GM12878 (cell line): ENCODE data around the gene EIF4E2. TPM values are rescaled to one million over a fixed set of nuclear protein-coding genes. Genes with fewer than 3 reads are reported as not detected.

Source experiments
- ATAC-seq: fragments of 200-7000 bp; cut with Tn5 transposase; 3 replicates; pipeline ENCODE4 v1.9.1; 2020; ENCODE audit warnings: mild to moderate bottlenecking, moderate library complexity
- BruUV-seq: library from RNA; stranded (reverse); fragments of 400-500 nt; replicated peaks from 2 replicates; lab custom pipeline; 2021; lab: Mats Ljungman, UMichigan
- CTCF ChIA-PET: fragments of 300-600 bp; sonication (Branson Sonifier 250); formaldehyde crosslinking; extraction: SDS; loops from one replicate; lab custom pipeline; 2021; ENCODE audit warnings: inconsistent platforms; lab: Yijun Ruan, JAX
- POLR2A ChIA-PET: fragments of 350-600 bp; formaldehyde crosslinking; extraction: SDS; loops from one replicate; lab custom pipeline; 2021; ENCODE audit warnings: inconsistent platforms; lab: Charles Lee
- RAD21 ChIA-PET: fragments of 300-600 bp; sonication (Branson Sonifier 250); formaldehyde crosslinking; loops from one replicate; lab custom pipeline; 2023; ENCODE audit warnings: antibody characterized with exemption; ENCODE audit not compliant: unreplicated experiment; lab: Charles Lee
- SMC1A ChIA-PET: fragments of 300-600 bp; sonication (Branson Sonifier 250); formaldehyde crosslinking; loops from one replicate; lab custom pipeline; 2023; ENCODE audit not compliant: unreplicated experiment, uncharacterized antibody; lab: Charles Lee
- DNase-seq: peaks from one replicate; pipeline ENCODE4 v3.0.0-alpha.2; 2011; ENCODE audit warnings: low read depth, low spot score
- FAIRE-seq: peaks from 3 replicates; lab custom pipeline; 2011; peaks lifted over from hg19 to GRCh38; lab: Jason Lieb, UNC
- H2AFZ ChIP-seq: 2 replicates; pipeline ENCODE4 v1.6.0; 2011; ENCODE audit warnings: low read depth, low read length, control low read depth; ENCODE audit not compliant: control insufficient read depth
- H3K27ac ChIP-seq: 2 replicates; pipeline ENCODE4 v1.5.1; 2011; ENCODE audit warnings: control low read depth; ENCODE audit not compliant: control insufficient read depth, insufficient read depth
- H3K27me3 ChIP-seq, 2 experiments: replicated peaks in 1 of 2; 2 replicates each; pipeline versions ENCODE4 v1.6.0 to v1.6.1; 2011; ENCODE audit warnings: low read length in 1 of 2; ENCODE audit not compliant: control insufficient read depth in 2 of 2, insufficient read depth in 2 of 2
- H3K36me3 ChIP-seq, 2 experiments: 2 replicates each; pipeline ENCODE4 v1.5.1; 2011; ENCODE audit warnings: low read length in 1 of 2; ENCODE audit not compliant: control insufficient read depth in 2 of 2, insufficient read depth in 2 of 2
- H3K4me1 ChIP-seq: 2 replicates; pipeline ENCODE4 v1.6.1; 2011; ENCODE audit warnings: mild to moderate bottlenecking, low read length, moderate library complexity, mixed read lengths; ENCODE audit not compliant: control insufficient read depth, insufficient read depth
- H3K4me2 ChIP-seq: 2 replicates; pipeline ENCODE4 v1.6.0; 2011; ENCODE audit warnings: control low read depth; ENCODE audit not compliant: control insufficient read depth, insufficient read depth
- H3K4me3 ChIP-seq: fragments of 200-600 bp; sonication (generic); 2 replicates; pipeline ENCODE4 v1.5.1; 2016
- H3K79me2 ChIP-seq: 2 replicates; pipeline ENCODE4 v1.6.0; 2011; ENCODE audit warnings: low read length; ENCODE audit not compliant: control insufficient read depth, insufficient read depth
- H3K9ac ChIP-seq: 2 replicates; pipeline ENCODE4 v1.8.0; 2011; ENCODE audit warnings: low read length, control low read depth, mixed read lengths; ENCODE audit not compliant: control insufficient read depth, insufficient read depth
- H3K9me3 ChIP-seq: replicated peaks from 3 replicates; pipeline ENCODE4 v1.5.1; 2011; ENCODE audit warnings: mild to moderate bottlenecking, low read length; ENCODE audit not compliant: control insufficient read depth, insufficient read depth
- H4K20me1 ChIP-seq: 2 replicates; pipeline ENCODE4 v1.6.0; 2011; ENCODE audit not compliant: control insufficient read depth, insufficient read depth
- BCL11A ChIP-seq: IDR thresholded peaks from 2 replicates; pipeline ENCODE4 v1.6.1; 2011; ENCODE audit warnings: low read depth, low read length
- BHLHE40 ChIP-seq, 2 experiments: fragments of 450-650 bp in 1 of 2; IDR thresholded peaks; 2 replicates each; pipeline ENCODE4 v1.6.1; 2011 to 2017; ENCODE audit warnings: low read depth in 2 of 2, borderline replicate concordance in 1 of 2, improper control_type of control experiment in 1 of 2, low read length in 1 of 2, mild to moderate bottlenecking in 1 of 2
- EED ChIP-seq: sonication (generic); IDR thresholded peaks from 2 replicates; pipeline ENCODE4 v1.6.1; 2016; ENCODE audit warnings: antibody characterized with exemption, low read depth
- HCFC1 ChIP-seq: fragments of 150-350 bp; IDR thresholded peaks from 2 replicates; pipeline ENCODE4 v1.6.1; 2014; ENCODE audit warnings: low read length
- IKZF2 ChIP-seq, 2 experiments: fragments of 450-650 bp; IDR thresholded peaks; 2 replicates each; pipeline ENCODE4 v1.6.1; 2017; ENCODE audit warnings: mild to moderate bottlenecking in 2 of 2, moderate library complexity in 2 of 2
- PAX8 ChIP-seq: fragments of 450-650 bp; IDR thresholded peaks from 2 replicates; pipeline ENCODE4 v1.6.1; 2017; ENCODE audit warnings: mild to moderate bottlenecking, moderate library complexity
- RCOR1 ChIP-seq: conservative IDR thresholded peaks from 2 replicates; pipeline ENCODE4 v1.6.1; 2012; ENCODE audit warnings: low read depth, low read length, improper control_type of control experiment
- RELA ChIP-seq: fragments of 450-650 bp; IDR thresholded peaks from 2 replicates; pipeline ENCODE4 v1.8.0; 2014; ENCODE audit warnings: borderline replicate concordance; ENCODE audit not compliant: partially characterized antibody
- SMAD1 ChIP-seq: fragments of 450-650 bp; IDR thresholded peaks from 2 replicates; pipeline ENCODE4 v1.6.1; 2018; ENCODE audit warnings: mild to moderate bottlenecking, low read depth; ENCODE audit not compliant: partially characterized antibody
- SMAD5 ChIP-seq: IDR thresholded peaks from 2 replicates; pipeline ENCODE4 v1.6.1; 2016; ENCODE audit warnings: antibody characterized with exemption, low read depth
- SUZ12 ChIP-seq: fragments of 200-600 bp; sonication (generic); IDR thresholded peaks from one replicate; pipeline ENCODE4 v1.6.1; 2018; ENCODE audit warnings: antibody characterized with exemption, mild to moderate bottlenecking; ENCODE audit not compliant: unreplicated experiment
- WRNIP1 ChIP-seq: IDR thresholded peaks from 2 replicates; pipeline ENCODE4 v1.6.1; 2011; ENCODE audit warnings: low read depth, low read length, improper control_type of control experiment, borderline replicate concordance
- WGBS: methylation state at CpG from one replicate; pipeline ENCODE4 v1.1.6; 2016; ENCODE audit warnings: low lambda C conversion rate; ENCODE audit not compliant: insufficient replicate concordance, insufficient coverage; ENCODE audit errors: missing lambda C conversion rate; 5-methylcytosine and 5-hydroxymethylcytosine counted together
- in situ Hi-C: fragments of 300-500 bp; cut with MboI; formaldehyde crosslinking; loops from 9 replicates; pipeline ENCODE4 v1.14.3; 2018; ENCODE audit warnings: mixed read lengths
- intact Hi-C: fragments of 100-400 bp; cut with micrococcal nuclease; formaldehyde crosslinking; loops from one replicate; pipeline ENCODE4 v1.14.2; 2022; ENCODE audit not compliant: unreplicated experiment
- polyA plus RNA-seq, 11 experiments: library from polyadenylated mRNA; depleted of rRNA in 4 of 11; unstranded in 6 of 11; stranded (reverse) in 5 of 11; fragments of >200 nt; fragmentation: Nextera tagmentation in 4 of 11; fragmentation: Illumina TruSeq in 1 of 11; extraction: Ambion mirVana in 4 of 11; extraction: Trizol in 1 of 11; gene quantifications; 1 replicate in 1 of 11; 2 replicates in 10 of 11; pipeline versions ENCODE4 v1.2.1 to v1.2.3, GENCODE V29; 2011 to 2016; ENCODE audit warnings: inconsistent platforms in 2 of 11, missing spikeins in 2 of 11, low read depth in 1 of 11
- total RNA-seq, 4 experiments: library from RNA; depleted of rRNA in 3 of 4; stranded (reverse); fragments of >200 nt in 3 of 4; fragmentation: Illumina TruSeq in 1 of 4; extraction: Trizol in 1 of 4; gene quantifications; 2 replicates each; pipeline versions ENCODE4 v1.2.1 to v1.2.3, GENCODE V29; 2013 to 2021
- TF ChIP-seq, protein P1 (sequence below): IDR thresholded peaks from 2 replicates; pipeline ENCODE4 v1.6.1; 2012; ENCODE audit warnings: low read length, inconsistent platforms
- TF ChIP-seq, protein P2 (sequence below): IDR thresholded peaks from 2 replicates; pipeline ENCODE4 v1.6.1; 2012; ENCODE audit warnings: low read depth, low read length, improper control_type of control experiment
- TF ChIP-seq, protein P3 (sequence below): fragments of 450-650 bp; IDR thresholded peaks from 2 replicates; pipeline ENCODE4 v1.6.1; 2014; ENCODE audit warnings: mild to moderate bottlenecking
- TF ChIP-seq, protein P4 (sequence below): IDR thresholded peaks from 2 replicates; pipeline ENCODE4 v1.6.1; 2012; ENCODE audit warnings: mild to moderate bottlenecking, low read depth, low read length
- TF ChIP-seq, protein P5 (sequence below): IDR thresholded peaks from 2 replicates; pipeline ENCODE4 v1.6.1; 2012; ENCODE audit warnings: low read depth, low read length, improper control_type of control experiment

Gene EIF4E2
- total and polyA plus RNA-seq, 10 of the 15 experiments (the other 5 are each of a cell fraction or from before 2014, with no cell fraction given) = 56.1 to 158 (median 110) TPM

DNA sequence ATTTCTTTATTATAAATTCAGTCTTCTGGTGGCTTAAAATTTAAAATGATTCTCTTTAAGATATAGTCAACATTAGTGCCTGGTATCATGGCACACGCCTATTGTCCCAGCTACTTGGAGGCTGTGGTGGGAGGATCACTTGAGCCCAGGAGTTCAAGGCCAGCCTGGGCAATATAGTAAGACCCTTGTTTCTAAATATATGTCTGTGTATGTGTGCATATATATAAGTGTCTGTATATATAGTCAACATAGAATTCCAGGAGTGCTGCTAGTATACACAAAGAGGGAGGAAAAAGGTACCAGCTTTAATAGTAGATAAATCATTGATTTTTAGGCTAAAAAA lies 24.9 kb downstream of the EIF4E2 start (continued):
- TF ChIP-seq, protein P1, sequence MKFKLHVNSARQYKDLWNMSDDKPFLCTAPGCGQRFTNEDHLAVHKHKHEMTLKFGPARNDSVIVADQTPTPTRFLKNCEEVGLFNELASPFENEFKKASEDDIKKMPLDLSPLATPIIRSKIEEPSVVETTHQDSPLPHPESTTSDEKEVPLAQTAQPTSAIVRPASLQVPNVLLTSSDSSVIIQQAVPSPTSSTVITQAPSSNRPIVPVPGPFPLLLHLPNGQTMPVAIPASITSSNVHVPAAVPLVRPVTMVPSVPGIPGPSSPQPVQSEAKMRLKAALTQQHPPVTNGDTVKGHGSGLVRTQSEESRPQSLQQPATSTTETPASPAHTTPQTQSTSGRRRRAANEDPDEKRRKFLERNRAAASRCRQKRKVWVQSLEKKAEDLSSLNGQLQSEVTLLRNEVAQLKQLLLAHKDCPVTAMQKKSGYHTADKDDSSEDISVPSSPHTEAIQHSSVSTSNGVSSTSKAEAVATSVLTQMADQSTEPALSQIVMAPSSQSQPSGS = no peak
- no peak for TF ChIP-seq RCOR1
- TF ChIP-seq, all 136 proteins: peak for 0

DNA sequence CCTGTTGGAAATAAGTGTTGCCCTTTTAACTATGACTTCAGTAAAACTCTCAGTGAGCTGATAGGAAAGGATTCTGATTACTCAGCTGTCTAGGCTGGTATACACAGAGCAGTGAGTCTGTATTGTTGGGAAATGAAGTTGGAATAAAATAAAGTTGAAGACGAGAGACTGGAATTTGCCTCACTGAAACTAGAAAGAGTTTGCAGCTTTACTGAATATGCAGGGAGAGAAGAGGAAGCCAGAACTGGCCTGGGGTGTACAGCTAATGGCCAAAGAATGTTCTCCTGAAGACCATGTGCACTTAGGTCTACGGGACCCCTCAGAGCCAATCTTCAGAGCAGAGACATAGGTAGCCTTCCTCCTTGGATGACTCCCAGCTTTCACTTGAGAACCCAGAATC lies 26.5 kb downstream of the EIF4E2 start:
- DNase-seq (no peak), FAIRE-seq (no peak), ATAC-seq (no peak)
- ChIA-PET SMC1A (no interaction called here), RAD21 (no interaction called here), CTCF (no interaction called here), POLR2A (no interaction called here)
- Histone ChIP-seq H4K20me1 (no peaks in the 10 kb centered on the region), H3K4me3 (no peak overlapping the region), H3K4me1 (peaks cover 8% of the 10 kb centered on the region; the same call in 1 of the 2 replicates), H2AFZ (no peak overlapping the region), H3K27me3 (no peaks in the 10 kb centered on the region), H3K27ac (no peak overlapping the region), H3K36me3 (peaks cover 0 to 24% of the 10 kb centered on the region in 2 experiments; a peak in 3 of 4 replicates), H3K9ac (no peak overlapping the region), H3K4me2 (no peak overlapping the region), H3K79me2 (no peaks in the 10 kb centered on the region), H3K9me3 (no peaks in the 10 kb centered on the region)
- BruUV-seq = no TSS peak
- TF ChIP-seq, protein P2, sequence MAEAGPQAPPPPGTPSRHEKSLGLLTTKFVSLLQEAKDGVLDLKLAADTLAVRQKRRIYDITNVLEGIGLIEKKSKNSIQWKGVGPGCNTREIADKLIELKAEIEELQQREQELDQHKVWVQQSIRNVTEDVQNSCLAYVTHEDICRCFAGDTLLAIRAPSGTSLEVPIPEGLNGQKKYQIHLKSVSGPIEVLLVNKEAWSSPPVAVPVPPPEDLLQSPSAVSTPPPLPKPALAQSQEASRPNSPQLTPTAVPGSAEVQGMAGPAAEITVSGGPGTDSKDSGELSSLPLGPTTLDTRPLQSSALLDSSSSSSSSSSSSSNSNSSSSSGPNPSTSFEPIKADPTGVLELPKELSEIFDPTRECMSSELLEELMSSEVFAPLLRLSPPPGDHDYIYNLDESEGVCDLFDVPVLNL = no peak
- TF ChIP-seq PAX8 (no peak), BCL11A (no peak), BHLHE40 (IDR thresholded peaks at IDR 0.05; ENCODE audit: borderline replicate concordance in 1 of 2, low read depth in 2 of 2, low read length in 1 of 2) (no peak), SMAD5 (no peak), SUZ12 (no peak), SMAD1 (no peak), RELA (no peak), HCFC1 (no peak), WRNIP1 (no peak), IKZF2 (IDR thresholded peaks at IDR 0.05) (no peak), EED (no peak)
- TF ChIP-seq, protein P3, sequence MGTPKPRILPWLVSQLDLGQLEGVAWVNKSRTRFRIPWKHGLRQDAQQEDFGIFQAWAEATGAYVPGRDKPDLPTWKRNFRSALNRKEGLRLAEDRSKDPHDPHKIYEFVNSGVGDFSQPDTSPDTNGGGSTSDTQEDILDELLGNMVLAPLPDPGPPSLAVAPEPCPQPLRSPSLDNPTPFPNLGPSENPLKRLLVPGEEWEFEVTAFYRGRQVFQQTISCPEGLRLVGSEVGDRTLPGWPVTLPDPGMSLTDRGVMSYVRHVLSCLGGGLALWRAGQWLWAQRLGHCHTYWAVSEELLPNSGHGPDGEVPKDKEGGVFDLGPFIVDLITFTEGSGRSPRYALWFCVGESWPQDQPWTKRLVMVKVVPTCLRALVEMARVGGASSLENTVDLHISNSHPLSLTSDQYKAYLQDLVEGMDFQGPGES = no peak
- TF ChIP-seq, protein P4, sequence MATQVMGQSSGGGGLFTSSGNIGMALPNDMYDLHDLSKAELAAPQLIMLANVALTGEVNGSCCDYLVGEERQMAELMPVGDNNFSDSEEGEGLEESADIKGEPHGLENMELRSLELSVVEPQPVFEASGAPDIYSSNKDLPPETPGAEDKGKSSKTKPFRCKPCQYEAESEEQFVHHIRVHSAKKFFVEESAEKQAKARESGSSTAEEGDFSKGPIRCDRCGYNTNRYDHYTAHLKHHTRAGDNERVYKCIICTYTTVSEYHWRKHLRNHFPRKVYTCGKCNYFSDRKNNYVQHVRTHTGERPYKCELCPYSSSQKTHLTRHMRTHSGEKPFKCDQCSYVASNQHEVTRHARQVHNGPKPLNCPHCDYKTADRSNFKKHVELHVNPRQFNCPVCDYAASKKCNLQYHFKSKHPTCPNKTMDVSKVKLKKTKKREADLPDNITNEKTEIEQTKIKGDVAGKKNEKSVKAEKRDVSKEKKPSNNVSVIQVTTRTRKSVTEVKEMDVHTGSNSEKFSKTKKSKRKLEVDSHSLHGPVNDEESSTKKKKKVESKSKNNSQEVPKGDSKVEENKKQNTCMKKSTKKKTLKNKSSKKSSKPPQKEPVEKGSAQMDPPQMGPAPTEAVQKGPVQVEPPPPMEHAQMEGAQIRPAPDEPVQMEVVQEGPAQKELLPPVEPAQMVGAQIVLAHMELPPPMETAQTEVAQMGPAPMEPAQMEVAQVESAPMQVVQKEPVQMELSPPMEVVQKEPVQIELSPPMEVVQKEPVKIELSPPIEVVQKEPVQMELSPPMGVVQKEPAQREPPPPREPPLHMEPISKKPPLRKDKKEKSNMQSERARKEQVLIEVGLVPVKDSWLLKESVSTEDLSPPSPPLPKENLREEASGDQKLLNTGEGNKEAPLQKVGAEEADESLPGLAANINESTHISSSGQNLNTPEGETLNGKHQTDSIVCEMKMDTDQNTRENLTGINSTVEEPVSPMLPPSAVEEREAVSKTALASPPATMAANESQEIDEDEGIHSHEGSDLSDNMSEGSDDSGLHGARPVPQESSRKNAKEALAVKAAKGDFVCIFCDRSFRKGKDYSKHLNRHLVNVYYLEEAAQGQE = no peak
- TF ChIP-seq, protein P5, sequence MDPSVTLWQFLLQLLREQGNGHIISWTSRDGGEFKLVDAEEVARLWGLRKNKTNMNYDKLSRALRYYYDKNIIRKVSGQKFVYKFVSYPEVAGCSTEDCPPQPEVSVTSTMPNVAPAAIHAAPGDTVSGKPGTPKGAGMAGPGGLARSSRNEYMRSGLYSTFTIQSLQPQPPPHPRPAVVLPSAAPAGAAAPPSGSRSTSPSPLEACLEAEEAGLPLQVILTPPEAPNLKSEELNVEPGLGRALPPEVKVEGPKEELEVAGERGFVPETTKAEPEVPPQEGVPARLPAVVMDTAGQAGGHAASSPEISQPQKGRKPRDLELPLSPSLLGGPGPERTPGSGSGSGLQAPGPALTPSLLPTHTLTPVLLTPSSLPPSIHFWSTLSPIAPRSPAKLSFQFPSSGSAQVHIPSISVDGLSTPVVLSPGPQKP = no peak
- in situ Hi-C loops (no loop called here), intact Hi-C loops (no loop called here)
- 96% methylated on average over 2 of the region's 2 CpGs for WGBS
